Endodermal cell (in vitro differentiated cells): ENCODE measurements around the gene TMIGD1. TPM values are rescaled to one million over a fixed set of nuclear protein-coding genes. Genes with fewer than 3 reads are reported as not detected.

ENCODE experiments used
- DNase-seq: peaks from one replicate; pipeline ENCODE4 v3.0.0-alpha.2; 2017
- H3K27ac ChIP-seq: 2 replicates; pipeline ENCODE4 v1.5.1; 2013; ENCODE audit warnings: mild to moderate bottlenecking, low read depth, low read length, moderate library complexity
- H3K27me3 ChIP-seq: 2 replicates; pipeline ENCODE4 v1.6.1; 2013; ENCODE audit warnings: mild to moderate bottlenecking, low read length, moderate library complexity; ENCODE audit not compliant: insufficient read depth, control insufficient read depth, poor library complexity, severe bottlenecking
- H3K36me3 ChIP-seq: 2 replicates; pipeline ENCODE4 v1.7.0; 2013; ENCODE audit warnings: mild to moderate bottlenecking, low read length, moderate library complexity; ENCODE audit not compliant: control insufficient read depth, insufficient read depth
- H3K4me1 ChIP-seq: one replicate; pipeline ENCODE4 v1.7.0; 2013; ENCODE audit warnings: low read length; ENCODE audit not compliant: control insufficient read depth, insufficient read depth
- H3K4me3 ChIP-seq: 2 replicates; pipeline ENCODE4 v1.5.1; 2013; ENCODE audit warnings: mild to moderate bottlenecking, low read length, moderate library complexity
- H3K9ac ChIP-seq: 2 replicates; pipeline ENCODE4 v1.6.1; 2013; ENCODE audit warnings: mild to moderate bottlenecking, low read length, moderate library complexity; ENCODE audit not compliant: poor library complexity, severe bottlenecking; ENCODE audit errors: extremely low read depth
- H3K9me3 ChIP-seq: 2 replicates; pipeline ENCODE4 v1.6.1; 2013; ENCODE audit warnings: mild to moderate bottlenecking, low read length, moderate library complexity; ENCODE audit not compliant: control insufficient read depth
- H3K27ac Mint-ChIP-seq: 2 replicates; pipeline ENCODE4 v1.8.0; 2020; ENCODE audit warnings: mixed read lengths
- H3K27me3 Mint-ChIP-seq: 2 replicates; pipeline ENCODE4 v1.8.0; 2021; ENCODE audit warnings: mild to moderate bottlenecking, mixed read lengths; ENCODE audit not compliant: insufficient read depth
- H3K36me3 Mint-ChIP-seq: 2 replicates; pipeline ENCODE4 v1.8.0; 2020; ENCODE audit warnings: low read depth, mixed read lengths
- H3K4me1 Mint-ChIP-seq: 2 replicates; pipeline ENCODE4 v1.8.0; 2020; ENCODE audit warnings: mixed read lengths
- H3K4me3 Mint-ChIP-seq: 2 replicates; pipeline ENCODE4 v1.8.0; 2020; ENCODE audit warnings: mild to moderate bottlenecking, moderate library complexity, mixed read lengths
- H3K9me3 Mint-ChIP-seq: 2 replicates; pipeline ENCODE4 v1.8.0; 2020; ENCODE audit warnings: mild to moderate bottlenecking, mixed read lengths
- CTCF ChIP-seq: fragments of 200-600 bp; sonication (generic); conservative IDR thresholded peaks from 2 replicates; pipeline ENCODE4 v1.5.0; 2021; ENCODE audit warnings: antibody characterized with exemption, mild to moderate bottlenecking
- WGBS, 2 experiments: methylation state at CpG; one replicate each; pipeline versions ENCODE4 v1.1.5 to v1.1.7; 2013; ENCODE audit warnings: missing lambda C conversion rate in 2 of 2, mixed read lengths in 1 of 2; ENCODE audit not compliant: insufficient coverage in 1 of 2, insufficient read length in 1 of 2; 5-methylcytosine and 5-hydroxymethylcytosine counted together
- total RNA-seq, 2 donors: library from RNA; stranded (reverse); fragmentation: NEBNext Ultra II Directional in 1 of 2; extraction: Animal tissue kit (Norgen Biotek cat#: 25700) in 1 of 2; gene quantifications; 2 replicates in 1 of 2; 3 replicates in 1 of 2; pipeline ENCODE4 v1.2.1, GENCODE V29; 2021

TMIGD1 gene
- total RNA-seq, 2 donors from 2014 or later = not detected

GRCh38 chr17:30358055-30358760, 24.4 kb upstream of the TMIGD1 start:
- no peaks in the 10 kb centered on the region for H3K27me3 Mint-ChIP-seq
- no peak overlapping the region for H3K4me3 Mint-ChIP-seq
- Histone ChIP-seq H3K27me3 (no peaks in the 10 kb centered on the region), H3K4me3 (peak overlapping the region; percentile 59), H3K9ac (no peak overlapping the region), H3K9me3 (peaks cover 19% of the 10 kb centered on the region), H3K27ac (no peak overlapping the region), H3K4me1 (peaks cover 5% of the 10 kb centered on the region), H3K36me3 (no peaks in the 10 kb centered on the region)
- peaks cover 16% of the 10 kb centered on the region for H3K4me1 Mint-ChIP-seq
- H3K36me3 Mint-ChIP-seq = no peaks in the 10 kb centered on the region
- no peak for TF ChIP-seq CTCF
- peaks cover 14% of the 10 kb centered on the region for H3K9me3 Mint-ChIP-seq
- H3K27ac Mint-ChIP-seq = no peak overlapping the region
- no peak for DNase-seq
- WGBS, 2 experiments = 72 to 83% methylated on average over 3 to 5 of the region's 5 CpGs

GRCh38 chr17:30357476-30357875, 23.6 kb upstream of the TMIGD1 start:
- Mint-ChIP-seq H3K4me3 (no peak overlapping the region), H3K36me3 (no peaks in the 10 kb centered on the region), H3K27ac (no peak overlapping the region), H3K4me1 (peaks cover 16% of the 10 kb centered on the region), H3K27me3 (no peaks in the 10 kb centered on the region), H3K9me3 (peaks cover 11% of the 10 kb centered on the region)
- no peak for DNase-seq
- peaks cover 5% of the 10 kb centered on the region for H3K4me1 ChIP-seq
- no peaks in the 10 kb centered on the region for H3K36me3 ChIP-seq
- no peak overlapping the region for H3K27ac ChIP-seq
- no peak for TF ChIP-seq CTCF
- H3K9me3 ChIP-seq = peaks cover 16% of the 10 kb centered on the region
- no peak overlapping the region for H3K4me3 ChIP-seq
- H3K9ac ChIP-seq = no peak overlapping the region
- H3K27me3 ChIP-seq = no peaks in the 10 kb centered on the region

- Histone ChIP-seq H3K4me1 (peaks cover 5% of the 10 kb centered on the region), H3K36me3 (no peaks in the 10 kb centered on the region), H3K9ac (no peak overlapping the region), H3K27me3 (no peaks in the 10 kb centered on the region), H3K9me3 (no peaks in the 10 kb centered on the region), H3K27ac (no peak overlapping the region), H3K4me3 (no peak overlapping the region)
- H3K9me3 Mint-ChIP-seq = no peaks in the 10 kb centered on the region
- H3K27me3 Mint-ChIP-seq = no peaks in the 10 kb centered on the region
- H3K4me1 Mint-ChIP-seq = peaks cover 16% of the 10 kb centered on the region
- no peaks in the 10 kb centered on the region for H3K36me3 Mint-ChIP-seq
- no peak overlapping the region for H3K4me3 Mint-ChIP-seq
- DNase-seq = no peak
- no peak overlapping the region for H3K27ac Mint-ChIP-seq
- no peak for TF ChIP-seq CTCF
Measured at GRCh38 chr17:30354701-30355100, 20.8 kb upstream of the TMIGD1 start.
